Smooth muscle cell (in vitro differentiated cells): ENCODE results near the gene CCT2. TPM values are rescaled to one million over a fixed set of nuclear protein-coding genes. Genes with fewer than 3 reads are reported as not detected.

ENCODE experiments used
- DNase-seq: peaks from one replicate; lab custom pipeline; 2025; ENCODE audit not compliant: unreplicated experiment; lab: John Stamatoyannopoulos, UW
- H2AFZ ChIP-seq: fragments of 200-600 bp; sonication (generic); 2 replicates; pipeline ENCODE4 v1.6.0; 2016; ENCODE audit warnings: antibody characterized with exemption, low read depth, mild to moderate bottlenecking
- H3F3A ChIP-seq: fragments of 200-600 bp; sonication (generic); 2 replicates; pipeline ENCODE4 v1.6.0; 2017; ENCODE audit warnings: antibody characterized with exemption, low read depth
- H3K27ac ChIP-seq: fragments of 200-600 bp; sonication (generic); 2 replicates; pipeline ENCODE4 v1.5.1; 2016; ENCODE audit warnings: low read depth, mild to moderate bottlenecking
- H3K27me3 ChIP-seq: fragments of 200-600 bp; sonication (generic); 2 replicates; pipeline ENCODE4 v1.6.1; 2016; ENCODE audit warnings: low read depth, mild to moderate bottlenecking
- H3K36me3 ChIP-seq: fragments of 200-600 bp; sonication (generic); 2 replicates; pipeline ENCODE4 v1.5.1; 2016; ENCODE audit warnings: low read depth
- H3K4me1 ChIP-seq: fragments of 200-600 bp; sonication (generic); 2 replicates; pipeline ENCODE4 v1.5.1; 2016; ENCODE audit warnings: low read depth
- H3K4me2 ChIP-seq: fragments of 200-600 bp; sonication (generic); 2 replicates; pipeline ENCODE4 v1.6.0; 2016; ENCODE audit warnings: mild to moderate bottlenecking
- H3K4me3 ChIP-seq: fragments of 200-600 bp; sonication (generic); 2 replicates; pipeline ENCODE4 v1.5.1; 2016; ENCODE audit warnings: mild to moderate bottlenecking
- H3K79me2 ChIP-seq: fragments of 200-600 bp; sonication (generic); 2 replicates; pipeline ENCODE4 v1.6.0; 2016; ENCODE audit warnings: low read depth, mild to moderate bottlenecking
- H3K9ac ChIP-seq: fragments of 200-600 bp; sonication (generic); 2 replicates; pipeline ENCODE4 v1.6.0; 2016; ENCODE audit warnings: low read depth
- H3K9me3 ChIP-seq: fragments of 200-600 bp; sonication (generic); replicated peaks from 2 replicates; pipeline ENCODE4 v1.5.1; 2016; ENCODE audit warnings: low read depth
- H4K20me1 ChIP-seq: fragments of 200-600 bp; sonication (generic); 2 replicates; pipeline ENCODE4 v1.6.0; 2016; ENCODE audit warnings: low read depth
- CTCF ChIP-seq: fragments of 200-600 bp; sonication (generic); IDR thresholded peaks from 2 replicates; pipeline ENCODE4 v1.5.1; 2017; ENCODE audit warnings: borderline replicate concordance, mild to moderate bottlenecking, antibody characterized with exemption; ENCODE audit not compliant: insufficient read depth, poor library complexity, severe bottlenecking
- WGBS: methylation state at CpG from one replicate; pipeline ENCODE4 v1.1.7; 2016; ENCODE audit warnings: low lambda C conversion rate; 5-methylcytosine and 5-hydroxymethylcytosine counted together
- polyA plus RNA-seq: library from polyadenylated mRNA; unstranded; fragments of >200 nt; fragmentation: Nextera tagmentation; extraction: Ambion mirVana; gene quantifications from 2 replicates; pipeline ENCODE4 v1.2.1, GENCODE V29; 2016
- total RNA-seq: library from RNA; depleted of rRNA; stranded (reverse); fragments of >200 nt; gene quantifications from 2 replicates; pipeline ENCODE4 v1.2.3, GENCODE V29; 2014

The CCT2 gene
- total and polyA plus RNA-seq, 2 experiments from 2014 or later, result 151 to 236 TPM

GRCh38 chr12:69570000-69570516, 15.2 kb upstream of the CCT2 start:
- Histone ChIP-seq H3K79me2 (peaks cover 33% of the 10 kb centered on the region), H4K20me1 (no peaks in the 10 kb centered on the region), H3K4me3 (no peak overlapping the region), H3K36me3 (peaks cover 11% of the 10 kb centered on the region), H3K9me3 (no peaks in the 10 kb centered on the region), H3F3A (peaks cover 7% of the 10 kb centered on the region), H3K4me2 (peak overlapping the region; percentile 47), H3K4me1 (peaks cover 5% of the 10 kb centered on the region), H3K9ac (peak overlapping the region; percentile 79), H2AFZ (no peak overlapping the region), H3K27me3 (no peaks in the 10 kb centered on the region), H3K27ac (peak overlapping the region; percentile 92)
- DNase-seq, result no peak
- TF ChIP-seq CTCF, result no peak
- WGBS, result 66% methylated on average over 10 of the region's 10 CpGs

GRCh38 chr12:69570545-69571399, 14.5 kb upstream of the CCT2 start:
- Histone ChIP-seq H3K79me2 (peaks cover 26% of the 10 kb centered on the region), H3K4me3 (no peak overlapping the region), H3K4me1 (peaks cover 5% of the 10 kb centered on the region), H3K9ac (peak overlapping the region; percentile 79), H2AFZ (no peak overlapping the region), H3K9me3 (no peaks in the 10 kb centered on the region), H3K27me3 (no peaks in the 10 kb centered on the region), H3K36me3 (peaks cover 11% of the 10 kb centered on the region), H3K27ac (peak overlapping the region; percentile 92), H3K4me2 (peak overlapping the region; percentile 47), H3F3A (peaks cover 7% of the 10 kb centered on the region), H4K20me1 (no peaks in the 10 kb centered on the region)
- 58% methylated on average over 6 of the region's 6 CpGs for WGBS
- DNase-seq, result no peak
- TF ChIP-seq CTCF, result peak; percentile 83

- H3K9me3 ChIP-seq, result no peaks in the 10 kb centered on the region
- no peak for DNase-seq
- no peak for TF ChIP-seq CTCF
- peaks cover 11% of the 10 kb centered on the region for H3K36me3 ChIP-seq
- no peak overlapping the region for H3K4me3 ChIP-seq
- H3K79me2 ChIP-seq, result peaks cover 7% of the 10 kb centered on the region
- WGBS, result 95% methylated on average over 3 of the region's 3 CpGs
- no peaks in the 10 kb centered on the region for H3K27me3 ChIP-seq
- peaks cover 3% of the 10 kb centered on the region for H3K4me1 ChIP-seq
- no peaks in the 10 kb centered on the region for H3F3A ChIP-seq
- no peak overlapping the region for H2AFZ ChIP-seq
- H4K20me1 ChIP-seq, result no peaks in the 10 kb centered on the region
- H3K27ac ChIP-seq, result peak overlapping the region; percentile 9
- no peak overlapping the region for H3K9ac ChIP-seq
- no peak overlapping the region for H3K4me2 ChIP-seq
Measured at GRCh38 chr12:69575346-69575745, 9.9 kb upstream of the CCT2 start.
